DND-41 (cell line): ENCODE data around the gene KRT1.

Experiments
- ATAC-seq: fragments of 200-7000 bp; cut with Tn5 transposase; 3 replicates; pipeline ENCODE4 v1.9.1; 2021; ENCODE audit warnings: low read depth; ENCODE audit not compliant: insufficient read depth
- DNase-seq: peaks from one replicate; pipeline ENCODE4 v3.0.0-alpha.2; 2020
- H2AFZ ChIP-seq: 2 replicates; pipeline ENCODE4 v1.6.0; 2012; ENCODE audit warnings: low read depth, low read length
- H3K27ac ChIP-seq: 2 replicates; pipeline ENCODE4 v1.5.1; 2012; ENCODE audit warnings: low read length, inconsistent platforms
- H3K27me3 ChIP-seq: fragments of 200-600 bp; sonication (generic); 2 replicates; pipeline ENCODE4 v1.6.0; 2012; ENCODE audit warnings: low read length, mild to moderate bottlenecking, inconsistent platforms; ENCODE audit not compliant: insufficient read depth, poor library complexity
- H3K36me3 ChIP-seq: 2 replicates; pipeline ENCODE4 v1.5.1; 2012; ENCODE audit warnings: low read length, inconsistent platforms; ENCODE audit not compliant: insufficient read depth
- H3K4me1 ChIP-seq: 2 replicates; pipeline ENCODE4 v1.5.1; 2012; ENCODE audit warnings: mild to moderate bottlenecking, low read length; ENCODE audit not compliant: insufficient read depth
- H3K4me2 ChIP-seq: 2 replicates; pipeline ENCODE4 v1.6.0; 2012; ENCODE audit warnings: mild to moderate bottlenecking, moderate library complexity, low read length, inconsistent platforms; ENCODE audit not compliant: insufficient read depth
- H3K4me3 ChIP-seq, 2 experiments: fragments of 200-600 bp in 1 of 2; shearing (Covaris generic) in 1 of 2; 2 replicates each; pipeline ENCODE4 v1.5.1; 2012 to 2016; ENCODE audit warnings: inconsistent platforms in 2 of 2, low read length in 2 of 2, mild to moderate bottlenecking in 2 of 2, low read depth in 1 of 2, moderate library complexity in 1 of 2
- H3K79me2 ChIP-seq: 2 replicates; pipeline ENCODE4 v1.6.0; 2012; ENCODE audit warnings: low read length, inconsistent platforms; ENCODE audit not compliant: insufficient read depth
- H3K9ac ChIP-seq: 2 replicates; pipeline ENCODE4 v1.6.0; 2012; ENCODE audit warnings: low read depth, mild to moderate bottlenecking, inconsistent platforms, low read length, moderate library complexity
- H3K9me3 ChIP-seq: 2 replicates; pipeline ENCODE4 v1.5.1; 2012; ENCODE audit warnings: low read length, moderate library complexity, mild to moderate bottlenecking, inconsistent platforms; ENCODE audit not compliant: insufficient read depth, severe bottlenecking
- H4K20me1 ChIP-seq: 2 replicates; pipeline ENCODE4 v1.6.0; 2012; ENCODE audit warnings: low read length; ENCODE audit not compliant: insufficient read depth
- CTCF ChIP-seq: IDR thresholded peaks from 2 replicates; pipeline ENCODE4 v1.5.1; 2012; ENCODE audit warnings: borderline replicate concordance, low read length, moderate library complexity, mild to moderate bottlenecking; ENCODE audit not compliant: poor library complexity, severe bottlenecking; ENCODE audit errors: extremely low read depth
- EZH2 ChIP-seq: IDR thresholded peaks from 3 replicates; pipeline ENCODE4 v1.6.1; 2012; ENCODE audit warnings: borderline replicate concordance, low read depth, mild to moderate bottlenecking, moderate library complexity, low read length, inconsistent platforms; ENCODE audit not compliant: severe bottlenecking

KRT1 gene

GRCh38 chr12:52686063-52686462 is 5.9 kb upstream of the KRT1 start:
- no peak for DNase-seq
- Histone ChIP-seq H3K4me3 (no peak overlapping the region), H2AFZ (no peak overlapping the region), H3K36me3 (no peaks in the 10 kb centered on the region), H3K4me2 (no peak overlapping the region), H3K79me2 (no peaks in the 10 kb centered on the region), H3K9ac (no peak overlapping the region), H3K27ac (no peak overlapping the region), H3K4me1 (no peaks in the 10 kb centered on the region), H3K27me3 (peaks cover 16% of the 10 kb centered on the region), H3K9me3 (no peaks in the 10 kb centered on the region), H4K20me1 (no peaks in the 10 kb centered on the region; the same call in 1 of the 2 replicates)
- ATAC-seq = no peak
- no peak for TF ChIP-seq CTCF
- no peak for TF ChIP-seq EZH2

- no peak overlapping the region for H3K4me2 ChIP-seq
- H3K36me3 ChIP-seq = no peaks in the 10 kb centered on the region
- TF ChIP-seq CTCF = no peak
- no peak for TF ChIP-seq EZH2
- no peak overlapping the region for H3K9ac ChIP-seq
- ATAC-seq (no peak), DNase-seq (no peak)
- H3K27me3 ChIP-seq = peaks cover 12% of the 10 kb centered on the region
- H3K4me3 ChIP-seq = no peak overlapping the region
- H3K4me1 ChIP-seq = no peaks in the 10 kb centered on the region
- H2AFZ ChIP-seq = no peak overlapping the region
- H4K20me1 ChIP-seq = no peaks in the 10 kb centered on the region; the same call in 1 of the 2 replicates
- H3K27ac ChIP-seq = no peak overlapping the region
- no peaks in the 10 kb centered on the region for H3K9me3 ChIP-seq
- H3K79me2 ChIP-seq = no peaks in the 10 kb centered on the region
Observed at GRCh38 chr12:52685406-52685890, 5.2 kb upstream of the KRT1 start.

GRCh38 chr12:52684431-52684830 is 4.2 kb upstream of the KRT1 start:
- Histone ChIP-seq H4K20me1 (no peaks in the 10 kb centered on the region; the same call in 1 of the 2 replicates), H2AFZ (no peak overlapping the region), H3K9ac (no peak overlapping the region), H3K4me1 (no peaks in the 10 kb centered on the region), H3K27me3 (peaks cover 2% of the 10 kb centered on the region), H3K4me2 (no peak overlapping the region), H3K36me3 (no peaks in the 10 kb centered on the region), H3K4me3 (no peak overlapping the region), H3K79me2 (no peaks in the 10 kb centered on the region), H3K27ac (no peak overlapping the region), H3K9me3 (no peaks in the 10 kb centered on the region)
- ATAC-seq (no peak), DNase-seq (no peak)
- no peak for TF ChIP-seq EZH2
- TF ChIP-seq CTCF = no peak
